CD4-positive, alpha-beta T cell treated with Interleukin-17A for 4 hours (primary cell): ENCODE data around the gene R3HDM4.
"Not testable (repeated sequence)": the region's sequence is repeated elsewhere in the genome, so short reads cannot be mapped to it uniquely, and the experiment has no call there.

Experiments used
- DNase-seq: peaks from one replicate; pipeline ENCODE4 v3.0.0-alpha.2; 2020; ENCODE audit warnings: mixed read lengths

The R3HDM4 gene

DNA sequence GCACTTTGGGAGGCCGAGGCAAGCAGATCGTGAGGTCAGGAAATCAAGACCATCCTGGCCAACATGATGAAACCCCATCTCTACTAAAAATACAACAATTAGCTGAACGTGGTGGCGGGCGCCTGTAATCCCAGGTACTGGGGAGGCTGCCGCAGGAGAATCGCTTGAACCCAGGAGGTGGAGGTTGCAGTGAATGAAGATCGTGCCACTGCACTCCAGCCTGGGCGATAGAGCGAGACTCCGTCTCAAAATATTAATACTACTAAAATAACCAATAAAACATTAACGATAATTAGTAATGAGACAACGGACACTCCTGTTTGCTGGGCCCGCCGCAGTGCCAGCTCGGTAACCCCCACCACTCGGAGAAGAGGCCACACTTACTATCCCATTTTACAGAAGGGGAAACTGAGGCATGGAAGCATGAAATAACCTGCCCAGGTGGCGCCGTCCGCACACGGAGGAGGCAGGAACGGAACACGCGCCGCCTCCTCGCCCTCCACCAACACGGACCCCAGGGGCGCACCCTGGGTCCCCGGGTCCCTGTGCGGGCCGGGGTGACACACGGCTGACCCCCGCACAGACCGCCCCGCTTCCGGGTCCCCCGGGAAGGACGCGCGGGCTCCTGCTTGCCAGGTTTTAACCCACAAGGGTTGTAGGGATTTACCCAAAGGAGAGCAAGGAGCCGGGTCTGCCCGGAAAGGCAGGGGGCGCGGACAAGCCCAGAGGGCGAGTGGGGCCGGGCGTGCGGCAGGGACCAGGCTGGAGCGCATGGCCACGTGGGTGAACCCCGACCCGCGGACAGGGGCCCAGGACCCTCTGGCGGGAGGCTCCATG is 1.6 kb downstream of the R3HDM4 start:
- no peak for DNase-seq

DNA sequence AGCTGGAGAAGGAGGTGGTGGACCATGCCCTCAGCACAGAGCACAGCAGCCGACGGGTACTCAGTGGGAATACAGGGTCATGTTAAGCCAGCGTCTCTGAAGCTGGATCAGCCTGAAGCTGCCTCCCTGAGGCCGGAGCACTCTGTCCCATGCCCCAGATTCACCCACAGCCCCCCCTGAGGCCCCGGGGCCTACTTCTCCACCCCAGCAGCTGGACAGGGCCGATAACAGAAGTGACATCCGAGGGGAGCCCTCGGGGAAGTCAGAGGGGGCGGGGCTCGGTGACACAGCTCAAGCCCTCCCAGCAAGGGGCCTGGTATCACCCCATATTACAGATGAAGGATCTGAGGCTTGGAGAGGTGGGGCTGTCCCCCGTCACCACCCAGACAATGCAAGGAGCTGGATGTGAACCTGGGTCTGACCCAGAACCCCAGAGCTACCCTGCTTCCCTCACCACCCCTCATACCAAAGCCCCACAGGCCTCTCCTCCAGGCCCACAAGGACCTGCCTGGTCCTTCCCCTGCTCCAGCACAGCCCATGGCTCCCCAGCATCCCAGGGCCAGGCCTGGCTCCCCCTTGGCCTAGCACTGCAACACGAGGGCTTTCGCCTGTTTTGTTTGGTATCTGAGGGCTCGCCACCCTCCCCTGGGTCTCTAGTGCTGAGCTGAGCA is 5.7 kb downstream of the R3HDM4 start:
- peak; percentile 60 for DNase-seq

DNA sequence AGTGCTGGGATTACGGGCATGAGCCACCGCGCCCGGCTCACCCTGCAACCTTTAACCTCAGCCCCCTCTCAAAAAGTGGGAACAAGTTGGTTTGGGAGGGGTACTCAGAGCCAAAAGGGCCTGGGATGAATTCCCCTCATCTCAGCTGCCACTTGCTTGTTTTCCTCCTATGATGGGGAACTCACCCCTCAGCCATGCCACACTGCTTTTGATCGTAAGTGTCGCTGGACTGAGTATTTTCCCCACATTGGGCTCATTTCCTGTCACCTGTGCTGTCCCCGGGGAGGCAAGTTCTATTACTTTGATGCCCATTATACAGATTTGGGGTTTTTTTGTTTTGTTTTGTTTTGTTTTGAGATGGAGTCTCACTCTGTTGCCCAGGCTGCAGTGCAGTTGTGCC is 6.5 kb downstream of the R3HDM4 start:
- DNase-seq, result peak; percentile 23

DNA sequence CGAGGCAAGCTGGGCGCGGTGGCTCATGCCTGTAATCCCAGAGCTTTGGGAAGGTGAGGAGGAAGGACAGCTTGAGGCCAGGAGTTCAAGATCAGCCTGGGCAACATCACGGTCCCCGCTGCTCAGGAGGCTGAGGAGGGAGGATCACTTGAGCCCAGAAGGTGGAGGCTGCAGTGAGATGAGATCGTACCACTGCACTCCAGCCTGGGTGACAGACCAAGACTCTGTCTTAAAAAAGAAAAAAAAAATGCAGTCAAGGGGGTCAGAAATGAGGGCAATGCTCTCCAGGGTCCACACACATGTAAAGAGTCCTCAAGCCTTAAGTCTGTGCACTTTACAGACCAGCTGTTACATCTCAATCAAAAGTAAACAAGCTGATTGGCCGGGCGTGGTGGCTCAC is 8.5 kb downstream of the R3HDM4 start:
- DNase-seq, result no peak

DNA sequence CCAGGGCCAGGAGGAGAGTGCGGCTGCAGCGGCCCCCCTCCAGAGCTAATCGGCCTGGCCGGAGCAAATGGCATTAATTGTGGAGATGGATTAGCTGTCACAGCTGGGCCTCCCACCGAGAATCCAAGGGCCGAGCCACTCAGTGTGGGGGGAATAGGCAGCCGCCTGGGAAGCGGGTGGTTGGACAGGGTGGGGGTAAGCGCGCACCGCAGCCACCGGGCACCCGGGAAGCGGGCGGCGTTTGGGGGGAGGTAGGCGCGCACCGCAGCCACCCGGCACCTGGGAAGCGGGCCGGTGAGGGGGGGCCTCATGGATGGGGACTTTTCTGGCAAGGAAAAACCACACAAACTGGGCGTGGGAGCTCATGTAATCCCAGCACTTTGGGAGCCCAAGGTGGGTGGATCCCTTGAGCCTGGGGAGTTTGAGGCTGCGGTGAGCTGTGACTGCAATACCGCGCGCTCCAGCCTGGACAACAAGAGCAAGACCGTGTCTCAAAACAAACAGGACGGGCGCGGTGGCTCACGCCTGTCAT is 9.7 kb downstream of the R3HDM4 start:
- no peak for DNase-seq

DNA sequence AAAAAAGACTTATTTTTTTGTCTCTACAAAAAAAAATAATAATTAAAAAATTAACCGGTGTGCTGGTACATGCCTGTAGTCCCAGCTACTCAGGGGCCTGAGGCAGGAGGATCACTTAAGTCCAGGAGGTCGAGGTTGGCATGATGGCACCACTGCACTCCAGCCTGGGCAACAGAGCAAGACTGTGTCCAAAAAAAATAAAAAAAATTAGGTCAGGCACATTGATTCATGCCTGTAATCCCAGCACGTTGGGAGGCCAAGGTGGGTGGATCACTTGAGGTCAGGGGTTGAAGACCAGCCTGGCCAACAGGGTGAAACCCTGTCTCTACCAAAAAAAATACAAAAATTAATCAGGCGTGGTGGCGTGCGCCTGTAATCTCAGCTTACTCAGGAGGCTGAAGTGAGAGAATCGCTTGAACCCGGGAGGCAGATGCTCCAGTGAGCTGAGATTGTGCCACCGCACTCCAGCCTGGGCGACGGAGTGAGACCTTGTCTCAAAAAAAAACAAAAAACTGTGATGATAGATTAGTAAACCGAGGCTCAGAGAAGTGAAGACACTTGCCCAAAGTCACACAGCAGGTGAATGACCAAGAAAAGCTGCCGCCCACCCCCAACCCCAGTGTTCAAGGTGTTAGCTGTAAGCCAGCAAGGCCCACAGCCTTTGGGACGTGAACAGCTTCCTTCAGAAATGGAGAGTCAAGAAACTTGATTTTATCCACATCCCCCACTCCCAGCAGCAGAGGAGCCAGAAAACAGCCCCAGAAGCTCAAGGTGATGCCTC is 10.4 kb downstream of the R3HDM4 start:
- no peak for DNase-seq

DNA sequence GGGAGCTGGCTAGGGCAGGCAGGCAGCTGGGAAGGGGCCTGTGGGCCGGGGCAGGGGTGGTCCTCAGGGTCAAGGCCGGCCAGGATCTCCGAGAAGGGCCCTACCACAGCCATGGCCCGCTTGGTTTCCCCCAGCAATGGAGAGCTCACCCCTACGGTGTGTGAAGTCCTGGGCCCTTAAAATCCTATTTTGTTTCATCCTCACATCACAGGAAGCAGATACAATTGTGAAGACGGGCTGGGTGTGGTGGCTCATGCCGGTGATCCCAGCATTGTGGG is 11.0 kb downstream of the R3HDM4 start:
- no peak for DNase-seq

DNA sequence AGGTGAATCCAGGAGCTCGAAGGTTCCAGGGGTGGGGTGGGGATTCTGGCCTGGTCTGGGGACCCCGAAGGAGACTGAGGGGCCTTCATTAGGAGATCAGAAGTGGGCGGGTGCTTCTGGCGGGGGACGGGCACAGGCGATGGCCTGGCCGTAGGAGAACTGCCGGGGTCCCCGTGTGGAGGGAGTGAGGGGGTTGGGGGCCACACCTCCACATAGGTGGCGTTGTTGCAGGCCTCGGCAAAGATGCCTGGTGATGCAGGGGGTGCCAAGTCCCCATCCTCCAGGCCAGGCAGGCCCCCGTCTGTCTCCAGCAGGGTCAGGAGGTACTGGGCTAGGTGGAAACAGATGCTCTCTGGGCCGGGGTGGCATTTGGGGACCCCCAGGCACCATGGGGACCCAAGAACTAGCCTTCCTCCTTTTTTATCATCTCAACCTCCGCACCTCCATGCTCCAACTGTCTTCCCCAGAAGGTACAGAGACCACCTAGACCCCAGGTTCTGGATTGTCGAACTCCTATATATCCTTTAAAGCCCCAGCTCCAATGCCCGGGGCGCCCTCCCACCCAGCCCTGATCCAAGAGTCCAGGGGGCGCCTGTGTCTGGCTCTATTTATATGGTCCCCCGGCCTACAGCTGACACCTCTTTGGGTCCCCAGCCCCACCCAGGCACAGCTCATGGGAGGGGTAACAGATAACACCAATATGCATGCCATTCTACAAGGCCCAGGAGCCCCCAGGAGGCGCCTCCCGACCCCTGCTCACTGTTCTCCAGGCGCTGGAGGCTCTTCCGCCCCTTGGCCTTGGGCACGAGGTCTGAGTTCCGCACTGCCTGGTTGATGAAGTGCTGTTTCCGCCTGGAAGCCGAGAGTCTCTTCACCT is 11.6 kb downstream of the R3HDM4 start:
- DNase-seq, result no peak

DNA sequence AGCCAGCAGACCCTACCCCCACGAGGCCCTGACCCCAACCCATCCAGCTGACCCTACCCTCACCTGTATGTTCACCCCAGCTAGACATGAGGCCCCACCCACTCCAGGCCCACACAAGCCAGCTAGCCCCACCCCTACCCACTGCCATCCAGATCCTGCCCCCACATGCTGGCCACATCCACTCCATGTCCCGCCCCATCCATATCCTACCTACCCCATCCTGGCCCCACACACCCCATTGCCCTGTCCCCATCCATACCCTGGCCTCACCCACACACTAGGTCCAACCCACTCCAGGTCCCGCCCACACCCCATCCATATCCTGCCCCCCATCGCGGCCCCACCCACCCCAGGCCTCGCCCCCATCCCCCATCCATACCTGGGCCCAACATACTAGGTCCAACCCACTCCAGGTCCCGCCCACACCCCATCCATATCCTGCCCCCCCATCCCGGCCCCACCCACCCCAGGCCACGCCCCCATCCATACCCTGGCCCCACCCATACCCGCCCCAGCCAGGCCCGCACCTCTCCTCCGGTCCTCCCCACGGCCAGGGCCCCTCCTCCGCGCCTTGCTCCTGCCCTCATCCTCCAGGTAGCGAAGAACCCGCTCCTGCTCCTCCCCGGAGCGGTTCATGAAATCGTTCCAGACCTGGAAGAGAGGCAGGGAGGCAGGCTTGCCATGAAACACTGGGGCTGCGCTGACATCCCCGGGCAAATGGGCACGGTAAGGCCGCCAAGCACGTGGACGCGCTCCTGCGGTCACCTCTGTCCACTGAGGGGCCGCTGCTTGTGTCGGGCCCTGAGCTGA is 12.5 kb downstream of the R3HDM4 start:
- peak; percentile 53 for DNase-seq

DNA sequence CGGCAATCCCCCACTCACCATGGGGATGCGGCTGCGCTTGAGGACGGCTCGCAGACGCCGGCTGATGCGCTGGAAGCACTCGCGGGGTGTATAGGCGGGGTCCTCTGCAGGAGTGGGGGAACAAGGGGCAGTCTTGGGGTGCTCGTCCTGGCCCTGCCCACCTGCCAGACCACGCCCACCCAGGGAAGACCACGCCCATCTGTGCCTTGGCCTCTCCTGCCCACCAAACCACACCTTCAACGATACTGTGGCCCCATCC is 13.0 kb downstream of the R3HDM4 start:
- DNase-seq, result no peak

DNA sequence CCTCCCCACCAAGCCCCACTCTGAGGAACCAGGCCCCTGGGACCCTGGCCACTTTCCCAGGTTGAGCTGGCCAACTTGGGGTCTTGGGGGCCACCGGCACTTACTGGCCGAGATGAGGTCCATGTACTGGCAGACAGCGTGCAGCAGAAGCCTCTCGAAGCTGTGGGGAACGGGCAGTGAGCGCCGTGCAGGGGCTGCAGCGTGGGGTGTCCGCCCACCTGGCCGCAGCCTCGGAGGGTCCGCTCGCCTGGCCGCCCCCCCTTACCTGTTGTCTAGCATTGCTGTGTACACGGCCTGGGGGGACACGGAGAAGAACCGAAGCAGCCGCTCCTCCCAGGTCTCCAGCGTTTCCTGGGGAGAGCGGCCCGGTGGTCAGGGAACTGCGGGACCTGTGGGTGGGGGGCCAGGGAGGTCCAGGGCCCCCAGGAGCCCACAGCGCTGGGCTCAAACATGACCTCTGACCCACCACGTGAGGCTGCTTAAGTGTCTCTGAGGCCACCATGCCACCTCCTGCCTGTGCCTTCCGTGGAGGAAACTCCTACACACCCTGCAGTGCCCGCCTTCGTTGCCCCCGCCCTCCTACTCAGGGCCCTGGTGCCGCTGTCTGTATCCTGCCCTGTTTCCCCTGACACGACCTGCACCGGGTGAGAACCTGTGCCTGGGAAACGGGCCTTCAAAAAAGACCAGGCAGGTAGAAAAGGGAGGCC is 13.5 kb downstream of the R3HDM4 start:
- DNase-seq, result no peak

DNA sequence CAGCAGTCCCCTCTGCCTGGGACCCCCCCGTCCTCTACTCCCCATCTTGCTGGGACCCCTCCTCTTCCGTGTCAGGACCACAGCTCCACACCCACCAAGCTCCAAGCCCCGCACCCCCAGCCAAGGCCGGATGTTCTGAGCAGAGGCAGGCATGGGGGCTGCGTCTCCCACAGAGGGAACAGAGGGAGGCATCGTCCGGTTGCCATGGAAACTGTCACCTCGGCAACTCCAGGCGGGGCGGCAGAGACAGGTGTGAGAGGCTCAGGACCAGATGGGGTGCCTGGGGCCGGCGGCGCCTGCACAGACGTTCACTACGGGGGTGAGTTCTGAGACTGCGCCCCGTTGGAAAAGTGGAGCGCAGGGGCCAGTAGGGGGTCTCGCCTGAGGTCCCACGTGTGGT is 14.4 kb downstream of the R3HDM4 start:
- peak; percentile 62 for DNase-seq

DNA sequence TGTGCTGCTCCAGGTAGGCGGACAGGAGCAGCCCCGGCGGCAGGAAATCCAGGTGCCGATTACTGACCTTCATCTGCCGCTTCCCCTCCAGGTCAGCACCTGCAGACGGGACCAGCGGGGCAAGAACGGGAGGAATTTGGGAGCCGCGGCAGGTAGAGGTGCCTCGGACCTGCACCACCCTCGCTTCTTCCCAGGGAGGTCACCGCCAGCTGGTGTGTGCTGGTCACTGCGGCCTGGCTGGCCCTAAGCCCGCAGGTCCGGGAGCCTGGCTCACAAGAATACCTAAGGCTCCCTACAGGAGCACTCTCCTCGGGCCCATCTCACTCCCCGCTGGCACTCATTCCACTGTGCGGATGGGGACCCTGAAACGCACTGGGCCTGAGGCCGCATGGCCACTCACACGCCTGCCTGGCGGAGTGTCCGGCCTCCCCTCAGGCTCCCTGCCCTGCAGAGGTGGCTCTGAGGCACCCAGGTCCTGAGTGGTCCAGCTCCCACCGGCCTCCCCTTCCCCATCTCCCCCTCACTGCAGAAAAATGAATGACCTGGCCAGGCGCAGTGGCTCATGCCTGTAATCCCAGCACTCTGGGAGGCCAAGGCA is 15.5 kb downstream of the R3HDM4 start:
- DNase-seq, result no peak

DNA sequence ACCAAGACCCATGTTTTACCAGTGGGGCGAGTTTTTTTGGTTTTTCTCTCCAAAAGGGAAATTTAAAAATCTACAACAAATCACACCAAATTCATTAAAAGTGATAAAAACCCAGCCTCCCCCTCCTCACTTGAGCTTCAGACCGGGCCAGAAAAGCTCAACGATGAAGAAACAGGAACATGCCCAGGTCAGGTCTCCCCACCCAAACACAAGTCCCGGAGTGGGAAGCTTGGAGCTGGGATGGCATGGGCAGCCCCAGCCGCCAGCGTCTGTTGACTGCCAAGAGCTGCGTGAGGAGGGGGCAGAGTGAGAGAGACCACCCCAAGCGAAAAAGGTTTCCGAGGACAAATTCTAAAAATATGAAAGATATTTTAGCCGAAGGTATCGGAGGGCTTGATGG is 16.0 kb downstream of the R3HDM4 start:
- no peak for DNase-seq

DNA sequence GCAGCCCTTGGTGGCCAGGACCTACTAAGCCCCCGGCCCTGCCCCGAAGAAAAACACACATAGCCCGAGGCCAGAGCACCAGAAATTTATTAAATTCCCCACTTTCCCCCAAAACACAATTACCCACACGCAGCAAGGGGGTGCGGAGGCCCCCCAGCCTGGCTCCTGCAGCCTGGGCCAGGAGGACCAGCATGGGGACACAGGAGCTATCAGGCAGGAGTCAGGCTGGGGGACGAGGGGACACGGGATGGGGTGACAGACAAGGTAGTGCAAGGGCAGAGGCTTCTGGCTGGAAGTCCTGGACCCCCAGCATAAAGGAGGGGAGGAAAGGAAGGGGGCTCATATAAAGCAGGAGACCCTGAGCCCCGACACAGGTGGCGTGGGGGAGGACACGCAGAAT is 16.6 kb downstream of the R3HDM4 start:
- DNase-seq, result no peak

DNA sequence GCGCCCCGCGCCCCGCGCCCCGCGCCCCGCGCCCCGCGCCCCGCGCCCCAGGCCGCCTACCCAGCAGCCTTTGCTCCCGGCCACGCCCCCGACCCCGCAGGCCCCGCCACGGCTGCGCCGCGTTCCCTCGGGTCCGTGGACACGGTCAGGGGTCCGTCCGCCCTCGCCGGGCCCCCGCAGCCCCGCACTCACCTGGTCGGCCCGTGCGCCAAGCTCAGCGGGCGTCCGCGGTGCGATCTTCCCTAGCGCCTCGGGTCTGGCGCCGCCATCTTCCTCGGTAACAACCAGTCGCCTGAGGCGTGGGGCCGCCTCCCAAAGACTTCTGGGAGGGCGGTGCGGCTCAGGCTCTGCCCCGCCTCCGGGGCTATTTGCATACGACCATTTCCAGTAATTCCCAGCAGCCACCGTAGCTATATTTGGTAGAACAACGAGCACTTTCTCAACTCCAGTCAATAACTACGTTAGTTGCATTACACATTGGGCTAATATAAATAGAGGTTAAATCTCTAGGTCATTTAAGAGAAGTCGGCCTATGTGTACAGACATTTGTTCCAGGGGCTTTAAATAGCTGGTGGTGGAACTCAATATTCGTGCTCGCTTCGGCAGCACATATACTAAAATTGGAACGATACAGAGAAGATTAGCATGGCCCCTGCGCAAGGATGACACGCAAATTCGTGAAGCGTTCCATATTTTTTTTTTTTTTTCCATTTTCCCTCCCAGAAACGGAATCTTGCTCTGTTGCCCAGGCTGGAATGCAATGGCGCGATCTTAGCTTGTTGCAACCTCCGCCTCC is 19.9 kb downstream of the R3HDM4 start, which contains the start of the genes MED16 and RNU6-9:
Gene MED16, minus strand, starts transcription at position 294 of the 796 bp plus-strand sequence. CDS start 2,056 bp downstream, outside the sequence.
Gene RNU6-9, plus strand, starts transcription at position 591 of the 796 bp plus-strand sequence.
- peak; percentile 93 for DNase-seq

DNA sequence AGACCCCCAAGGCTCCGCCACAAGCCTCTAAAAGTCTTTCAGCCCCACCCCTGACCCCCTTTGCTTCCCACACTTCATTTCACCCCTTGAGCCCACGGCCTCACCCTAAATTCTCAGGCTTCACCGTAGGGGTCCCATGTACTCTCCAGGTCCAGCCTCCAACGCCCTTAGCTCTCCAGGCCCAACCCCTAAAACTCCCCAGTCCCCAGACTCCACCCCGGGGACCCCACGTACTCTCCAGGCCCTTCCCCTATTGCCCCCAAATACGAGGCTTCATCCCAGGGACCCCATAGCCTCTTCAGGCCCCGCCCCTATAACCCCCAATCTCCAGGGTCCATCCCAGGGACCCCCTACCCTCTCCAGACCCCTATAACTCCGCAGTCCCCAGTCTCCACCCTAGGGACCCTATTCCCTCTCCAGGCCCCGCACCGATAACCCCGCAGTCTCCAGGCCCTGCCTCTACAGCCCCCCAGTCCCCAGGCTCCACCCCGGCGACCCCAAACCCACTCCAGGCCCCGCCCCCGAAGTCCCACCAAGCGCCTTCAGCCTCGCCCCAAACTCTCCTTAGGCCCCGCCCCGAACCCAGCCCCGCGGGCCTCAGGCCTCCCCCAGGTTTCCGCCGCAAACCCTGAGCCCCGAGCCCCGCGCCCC is 20.7 kb downstream of the R3HDM4 start:
- DNase-seq, result no peak

DNA sequence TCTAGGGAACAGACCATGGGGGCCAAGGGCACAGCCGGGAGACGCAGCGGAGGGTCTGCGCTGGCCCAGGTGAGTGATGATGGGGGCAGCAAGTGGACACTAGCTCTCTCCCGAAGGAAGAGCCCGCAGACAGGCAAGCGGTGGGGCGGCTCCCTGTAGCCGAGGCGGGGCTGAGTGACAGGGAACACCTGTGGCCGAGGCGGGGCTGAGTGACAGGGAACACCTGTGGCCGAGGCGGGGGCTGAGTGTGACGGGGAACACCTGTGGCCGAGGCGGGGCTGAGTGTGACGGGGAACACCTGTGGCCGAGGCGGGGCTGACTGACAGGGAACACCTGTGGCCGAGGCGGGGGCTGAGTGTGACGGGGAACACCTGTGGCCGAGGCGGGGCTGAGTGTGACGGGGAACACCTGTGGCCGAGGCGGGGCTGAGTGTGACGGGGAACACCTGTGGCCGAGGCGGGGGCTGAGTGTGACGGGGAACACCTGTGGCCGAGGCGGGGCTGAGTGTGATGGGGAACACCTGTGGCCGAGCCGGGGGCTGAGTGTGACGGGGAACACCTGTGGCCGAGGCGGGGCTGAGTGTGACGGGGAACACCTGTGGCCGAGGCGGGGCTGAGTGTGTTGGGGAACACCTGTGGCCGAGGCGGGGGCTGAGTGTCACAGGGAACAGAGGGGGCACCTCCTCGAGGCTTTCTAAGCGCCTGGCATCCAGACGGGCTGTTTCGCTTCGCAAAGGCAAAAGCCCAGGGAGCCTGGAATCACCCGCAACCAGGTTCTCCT is 21.4 kb downstream of the R3HDM4 start:
- not testable (repeated sequence) for DNase-seq
